Left ventricle myocardium superior (tissue), 1 donor: ENCODE data around the gene PIEZO2. TPM values are rescaled to one million over a fixed set of nuclear protein-coding genes. Genes with fewer than 3 reads are reported as not detected.

Experiments used
- ATAC-seq: fragments of 200-7000 bp; cut with Tn5 transposase; one replicate; pipeline ENCODE4 v1.9.1; 2020; ENCODE audit warnings: mild to moderate bottlenecking, moderate library complexity
- DNase-seq: peaks from one replicate; pipeline ENCODE4 v3.0.0-alpha.2; 2020
- intact Hi-C: fragments of 100-400 bp; cut with micrococcal nuclease; formaldehyde crosslinking; loops from one replicate; pipeline ENCODE4 v1.11.0; 2022
- total RNA-seq: library from RNA; stranded (reverse); fragmentation: NEBNext Ultra II Directional; extraction: Animal tissue kit (Norgen Biotek cat#: 25700); gene quantifications from one replicate; pipeline ENCODE4 v1.2.1, GENCODE V29; 2021
- donor health status: DM: no; HTN: yes; CAD: no; lungs with severe emphysema.

Gene PIEZO2
- total RNA-seq, 1 donor from 2014 or later, result 1.1 TPM

- ATAC-seq (no peak), DNase-seq (no peak)
- intact Hi-C loops, result no loop called here
Observed at GRCh38 chr18:11008505-11008904, 140.9 kb downstream of the PIEZO2 start.

- no peak for ATAC-seq
- intact Hi-C loops, result no loop called here
- DNase-seq, result no peak
Observed at GRCh38 chr18:11005528-11005927, 143.8 kb downstream of the PIEZO2 start.

GRCh38 chr18:11004951-11005350 is 144.4 kb downstream of the PIEZO2 start:
- DNase-seq, result no peak
- intact Hi-C loops, result no loop called here
- ATAC-seq, result no peak

- DNase-seq (no peak), ATAC-seq (no peak)
- intact Hi-C loops, result no loop called here
Observed at GRCh38 chr18:11004294-11004693, 145.1 kb downstream of the PIEZO2 start.

- intact Hi-C loops, result no loop called here
- ATAC-seq (no peak), DNase-seq (no peak)
Observed at GRCh38 chr18:11002796-11003195, 146.6 kb downstream of the PIEZO2 start.

- intact Hi-C loops, result no loop called here
- DNase-seq (no peak), ATAC-seq (no peak)
Observed at GRCh38 chr18:11002277-11002676, 147.1 kb downstream of the PIEZO2 start.

GRCh38 chr18:11000071-11000470 is 149.3 kb downstream of the PIEZO2 start:
- intact Hi-C loops, result no loop called here
- ATAC-seq, result no peak
- no peak for DNase-seq

- DNase-seq, result no peak
- no peak for ATAC-seq
- intact Hi-C loops, result no loop called here
Observed at GRCh38 chr18:10997885-10998284, 151.5 kb downstream of the PIEZO2 start.

GRCh38 chr18:10995550-10995949 is 153.8 kb downstream of the PIEZO2 start:
- intact Hi-C loops, result no loop called here
- no peak for DNase-seq
- ATAC-seq, result no peak

- DNase-seq (no peak), ATAC-seq (no peak)
- intact Hi-C loops, result no loop called here
Observed at GRCh38 chr18:10989486-10989885, 159.9 kb downstream of the PIEZO2 start.

GRCh38 chr18:10985689-10986088 is 163.7 kb downstream of the PIEZO2 start:
- intact Hi-C loops, result no loop called here
- ATAC-seq, result no peak
- DNase-seq, result no peak

- DNase-seq, result no peak
- no peak for ATAC-seq
- intact Hi-C loops, result no loop called here
Observed at GRCh38 chr18:10979411-10979810, 170.0 kb downstream of the PIEZO2 start.

- ATAC-seq, result no peak
- intact Hi-C loops, result no loop called here
- DNase-seq, result no peak
Observed at GRCh38 chr18:10977042-10977441, 172.3 kb downstream of the PIEZO2 start.

GRCh38 chr18:10973567-10974203 is 175.7 kb downstream of the PIEZO2 start:
- ATAC-seq, result no peak
- no peak for DNase-seq
- intact Hi-C loops, result no loop called here

- DNase-seq (no peak), ATAC-seq (no peak)
- intact Hi-C loops, result no loop called here
Observed at GRCh38 chr18:10971717-10972116, 177.7 kb downstream of the PIEZO2 start.

GRCh38 chr18:10965119-10965518 is 184.2 kb downstream of the PIEZO2 start:
- DNase-seq (no peak), ATAC-seq (no peak)
- intact Hi-C loops, result no loop called here

GRCh38 chr18:10953672-10954071 is 195.7 kb downstream of the PIEZO2 start:
- intact Hi-C loops, result no loop called here
- no peak for DNase-seq
- ATAC-seq, result no peak

GRCh38 chr18:10951631-10952544 is 197.5 kb downstream of the PIEZO2 start:
- DNase-seq, result no peak
- intact Hi-C loops, result no loop called here
- no peak for ATAC-seq

- intact Hi-C loops, result no loop called here
- ATAC-seq (no peak), DNase-seq (no peak)
Observed at GRCh38 chr18:10950876-10951630, 198.3 kb downstream of the PIEZO2 start.
